Right ventricle myocardium inferior (tissue), 1 donor: Measurements from ENCODE around the gene CTNS. TPM values are rescaled to one million over a fixed set of nuclear protein-coding genes. Genes with fewer than 3 reads are reported as not detected.
A peak's percentile ranks its signal among the peaks of the same experiment; 100 is the strongest.

ENCODE experiments used
- ATAC-seq: fragments of 200-7000 bp; cut with Tn5 transposase; one replicate; pipeline ENCODE4 v1.9.1; 2020; ENCODE audit warnings: mild to moderate bottlenecking, moderate library complexity
- DNase-seq: peaks from one replicate; pipeline ENCODE4 v3.0.0; 2021; ENCODE audit errors: missing footprints
- intact Hi-C: fragments of 100-400 bp; cut with DNase I; formaldehyde crosslinking; loops from one replicate; pipeline ENCODE4 v1.11.0; 2022
- total RNA-seq: library from RNA; stranded (reverse); fragmentation: NEBNext Ultra II Directional; extraction: Animal tissue kit (Norgen Biotek cat#: 25700); gene quantifications from one replicate; pipeline ENCODE4 v1.2.1, GENCODE V29; 2021
- donor health status: DM: no; HTN: yes; CAD: no; lungs with severe emphysema.

The CTNS gene
- total RNA-seq, 1 donor from 2014 or later: 6.6 TPM

- intact Hi-C loops: no loop called here
- ATAC-seq (no peak), DNase-seq (no peak)
These were observed 21.2 kb upstream of the CTNS start for GRCh38 chr17:3615160-3615870.

DNA sequence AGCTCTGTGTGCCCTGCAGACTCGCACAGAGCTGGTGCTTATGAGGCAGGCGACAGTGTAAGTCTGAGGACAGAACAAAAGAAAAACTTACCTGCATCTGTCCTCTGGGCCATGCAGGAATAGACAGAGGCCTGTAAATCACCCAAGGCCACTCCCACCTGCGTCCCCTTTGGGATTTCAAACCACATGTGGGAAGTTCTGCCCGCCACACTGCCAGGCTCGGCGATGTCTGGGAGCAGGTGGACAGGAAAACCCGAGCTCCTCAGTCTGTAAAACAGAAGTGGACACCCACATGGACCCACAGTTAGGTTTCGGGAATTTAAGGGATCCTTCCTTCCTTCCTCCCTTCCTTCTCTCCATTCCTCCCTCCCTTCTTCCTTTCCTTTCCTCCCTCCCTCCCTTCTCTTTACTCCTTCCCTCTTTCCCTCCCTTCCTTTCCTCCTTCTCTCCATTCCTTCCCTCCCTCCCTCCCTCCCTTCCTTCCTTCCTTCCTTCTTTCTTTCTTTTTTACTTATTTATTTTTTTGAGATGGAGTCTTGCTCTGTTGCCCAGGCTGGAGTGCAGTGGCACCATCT, 15.3 kb upstream of the CTNS start:
- ATAC-seq: no peak
- DNase-seq: no peak
- intact Hi-C loops: no loop called here

DNA sequence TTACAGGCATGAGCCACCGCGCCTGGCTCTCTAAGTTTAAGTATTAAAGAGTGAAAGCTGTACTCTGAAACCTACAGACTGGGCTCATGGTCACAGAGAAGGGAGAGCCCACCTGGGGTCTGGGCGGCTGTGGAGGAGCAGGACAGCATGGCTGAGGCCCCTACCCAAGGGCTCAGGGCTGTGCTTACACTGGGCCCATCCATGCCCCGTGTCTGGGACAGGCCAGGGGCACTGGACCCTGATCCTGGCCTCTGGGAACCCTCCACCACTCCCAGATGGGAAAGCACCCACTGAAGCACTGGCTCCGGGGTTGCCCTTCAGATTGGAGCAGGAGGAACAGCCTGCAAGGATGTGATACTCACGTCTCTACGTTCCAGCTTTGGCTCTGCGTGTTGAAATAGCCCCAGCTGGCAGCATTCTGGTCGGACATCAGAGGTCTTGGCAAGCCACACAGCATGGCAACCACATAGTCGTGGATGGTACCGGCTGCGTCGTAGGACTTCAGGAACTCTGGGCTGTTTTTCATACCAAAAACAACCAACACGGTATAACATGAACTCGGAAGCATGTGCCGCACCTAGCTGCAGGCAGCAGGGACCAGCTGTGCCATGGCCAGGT, 13.5 kb upstream of the CTNS start:
- DNase-seq (no peak), ATAC-seq (peak; percentile 31)
- intact Hi-C loops: no loop called here

DNA sequence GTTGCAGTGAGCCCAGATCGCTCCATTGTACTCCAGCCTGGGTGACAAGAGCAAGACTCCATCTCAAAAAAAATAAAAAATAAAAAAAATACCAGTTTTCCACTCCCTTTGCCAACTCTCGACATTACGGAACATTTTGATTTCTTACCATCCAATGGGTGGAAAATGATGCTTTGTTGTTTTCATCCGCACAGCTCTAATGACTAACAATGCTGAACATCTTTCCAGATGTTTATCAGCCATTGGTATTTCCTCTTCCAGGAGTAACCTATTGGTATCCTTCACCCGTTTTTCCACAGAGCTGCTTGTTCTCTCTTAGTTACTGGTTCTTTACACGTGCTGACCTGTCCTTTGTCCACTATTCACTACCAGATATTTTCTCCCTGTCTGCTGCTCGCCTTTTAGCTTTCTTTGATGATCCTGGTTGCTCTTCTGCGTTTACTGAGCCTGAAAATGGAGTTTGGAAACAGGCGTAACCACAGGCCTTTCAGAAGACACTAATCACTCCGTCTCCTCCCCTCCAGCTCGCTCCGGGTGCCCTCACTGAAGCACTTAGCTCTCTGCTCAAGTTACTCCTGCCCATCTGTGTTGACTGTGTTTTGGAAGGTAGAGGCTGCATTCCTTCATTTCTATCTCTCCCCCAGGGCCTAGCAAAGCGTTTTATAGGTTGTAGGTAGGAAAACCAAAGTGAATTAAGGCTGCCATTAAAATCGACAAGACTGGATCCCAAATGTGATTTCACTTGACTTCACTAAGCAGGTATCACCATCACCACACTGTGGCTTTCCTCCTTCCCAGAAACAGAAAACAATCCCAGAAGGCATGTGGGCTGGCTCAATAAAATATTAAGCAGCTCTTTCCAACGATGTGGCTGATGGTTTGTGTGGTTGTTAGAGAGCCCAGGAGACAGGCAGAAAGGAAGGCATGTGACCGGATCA, 9.5 kb upstream of the CTNS start:
- intact Hi-C loops: no loop called here

GRCh38 chr17:3627769-3628167, 8.8 kb upstream of the CTNS start:
- DNase-seq (no peak), ATAC-seq (no peak)

More for the DNA sequence above, 9.5 kb upstream of the CTNS start:
- no peak for DNase-seq
- ATAC-seq: no peak

DNA sequence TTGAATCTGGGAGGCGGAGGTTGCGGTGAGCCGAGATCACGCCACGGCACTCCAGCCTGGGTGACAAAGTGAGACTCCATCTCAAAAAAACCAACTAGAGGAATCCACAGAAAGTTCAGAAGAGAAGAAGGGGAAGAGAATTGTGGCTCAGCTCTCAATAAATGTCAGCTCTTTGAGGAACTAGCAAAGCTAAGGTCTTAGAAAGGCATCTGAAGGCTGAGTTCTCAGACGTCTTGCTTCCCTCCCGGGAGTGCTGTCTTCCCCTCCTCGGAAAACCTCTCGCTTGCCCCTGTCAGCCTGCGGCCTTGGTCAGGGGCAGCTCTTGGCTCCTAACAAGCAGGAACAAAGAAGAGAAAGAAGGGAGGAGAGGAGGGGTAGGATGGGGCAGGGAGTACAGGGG, 5.8 kb upstream of the CTNS start:
- no peak for ATAC-seq
- intact Hi-C loops: no loop called here
- DNase-seq: no peak

More at GRCh38 chr17:3627769-3628167, 8.8 kb upstream of the CTNS start:
- intact Hi-C loops: no loop called here

DNA sequence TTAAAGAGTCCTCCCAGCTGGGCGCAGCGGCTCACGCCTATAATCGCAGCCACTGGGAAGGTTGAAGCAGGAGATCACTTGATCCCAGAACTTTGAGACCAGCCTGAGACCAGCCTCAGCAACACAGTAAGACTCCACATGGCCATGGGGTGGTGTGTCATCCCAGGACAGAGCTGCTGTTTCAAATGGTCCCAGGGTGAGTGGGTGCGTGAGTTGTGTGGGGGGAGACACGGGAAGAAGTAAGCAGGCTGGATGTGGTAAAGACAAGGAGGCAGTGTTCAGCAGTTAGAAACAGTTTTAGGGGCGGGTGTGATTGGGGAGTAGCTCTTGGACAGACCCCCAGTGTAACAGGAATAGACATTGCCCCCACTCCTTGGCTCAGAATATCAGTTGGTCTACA, 4.3 kb upstream of the CTNS start:
- intact Hi-C loops: no loop called here
- ATAC-seq (no peak), DNase-seq (no peak)

DNA sequence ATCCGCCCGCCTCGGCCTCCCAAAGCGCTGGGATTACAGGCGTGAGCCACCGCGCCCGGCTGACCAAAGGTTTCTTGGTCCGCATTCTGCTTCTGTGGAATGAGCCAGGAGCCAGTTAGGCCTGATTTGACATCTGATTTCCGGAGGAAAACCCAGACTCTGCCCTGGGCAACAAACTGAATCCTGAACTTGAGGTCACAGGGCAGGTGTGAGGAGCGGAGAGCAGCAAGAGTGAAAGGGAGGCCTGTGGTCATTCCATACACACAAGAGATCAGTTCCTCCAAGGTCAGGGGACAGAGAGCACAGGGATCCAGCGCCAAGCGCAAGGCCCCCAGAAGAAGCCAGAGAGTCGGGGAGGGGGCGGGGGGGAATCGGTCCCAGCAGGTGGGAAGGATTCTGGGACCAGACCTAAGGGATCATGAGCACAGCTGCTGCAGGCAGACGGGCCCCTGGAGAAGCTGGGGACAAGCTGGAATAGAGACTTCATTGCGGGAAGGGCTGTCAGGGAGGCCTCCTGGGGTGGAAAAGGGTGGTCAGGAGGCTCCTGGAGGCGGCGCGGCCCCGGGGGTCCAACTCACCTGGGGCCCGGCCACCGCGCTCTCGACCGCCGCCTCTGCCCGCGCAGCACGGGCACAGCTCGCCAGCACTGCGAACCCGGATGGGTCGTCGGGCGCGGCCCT, 946 bp upstream of the CTNS start:
- intact Hi-C loops: loop anchor here (1.0 kb wide), 1 partner anchor 31 kb away; no protein-coding TSS in a partner anchor

GRCh38 chr17:3636908-3637373, 381 bp downstream of the CTNS start:
- DNase-seq (no peak), ATAC-seq (no peak)
- intact Hi-C loops: loop anchor here (1.0 kb wide), 1 partner anchor 29 kb away; no protein-coding TSS in a partner anchor

More for the DNA sequence above, 946 bp upstream of the CTNS start:
- no peak for DNase-seq
- ATAC-seq: peak; percentile 2

GRCh38 chr17:3639981-3640596, 3.5 kb downstream of the CTNS start:
- ATAC-seq: no peak
- intact Hi-C loops: no loop called here
- DNase-seq: no peak

- no peak for ATAC-seq
- no peak for DNase-seq
- intact Hi-C loops: no loop called here
These were observed 4.5 kb downstream of the CTNS start for GRCh38 chr17:3641014-3641413.

DNA sequence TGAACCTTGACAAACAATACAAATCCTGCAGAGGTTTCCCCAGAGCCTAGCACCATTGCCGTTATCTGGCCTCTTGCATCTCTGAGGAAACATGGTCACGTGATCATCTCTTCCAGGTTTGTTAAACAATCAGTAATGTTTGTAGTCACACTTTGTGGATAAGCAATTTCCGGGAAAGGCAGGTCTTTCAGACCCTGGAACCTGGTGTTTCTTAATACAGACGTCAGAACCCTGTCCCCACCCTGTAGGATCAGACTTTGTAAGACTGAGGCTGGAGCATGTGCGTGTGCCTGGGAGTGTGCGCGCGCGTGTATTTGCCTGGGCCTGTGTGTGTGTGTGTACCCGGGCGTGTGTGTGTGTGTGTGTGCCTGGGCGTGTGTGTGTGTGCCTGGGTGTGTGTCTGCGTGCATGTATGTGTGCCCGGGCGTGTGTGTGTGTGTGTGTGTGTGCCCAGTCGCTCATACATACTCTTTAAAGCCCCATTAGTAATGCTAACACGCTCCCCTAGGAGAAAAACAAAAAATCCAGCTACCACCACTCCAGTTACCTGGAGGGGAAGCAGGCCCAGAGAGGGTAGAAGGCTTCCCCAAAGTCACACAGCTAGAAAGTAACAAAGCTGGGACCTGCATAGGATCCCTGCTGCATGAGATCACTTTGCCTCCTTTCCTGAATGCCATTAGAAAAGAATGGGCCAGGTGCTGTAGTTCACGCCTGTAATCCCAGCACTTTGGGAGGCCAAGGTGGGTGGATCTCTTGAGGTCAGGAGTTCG, 5.3 kb downstream of the CTNS start:
- no peak for DNase-seq
- intact Hi-C loops: no loop called here
- no peak for ATAC-seq

DNA sequence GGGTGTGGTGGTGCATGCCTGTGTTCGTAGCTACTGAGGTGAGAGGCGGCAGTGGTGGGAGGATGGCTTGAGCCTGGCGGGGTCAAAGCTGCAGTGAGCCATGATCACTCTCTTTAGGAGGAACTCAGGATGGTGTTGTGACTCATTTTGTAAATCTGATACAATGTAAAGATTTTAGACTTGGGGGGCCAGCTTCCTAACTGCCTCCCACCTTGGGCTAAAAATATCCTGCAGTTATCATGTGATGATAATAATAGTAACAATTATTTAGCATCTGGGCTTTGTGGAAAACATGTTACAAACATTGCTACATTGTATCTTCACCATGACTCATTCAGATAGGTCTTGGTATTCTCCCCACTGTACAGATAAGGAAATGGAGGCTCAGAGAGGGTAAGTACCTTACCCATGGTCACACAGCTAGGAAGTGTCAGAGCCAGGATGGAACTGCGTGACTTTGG, 7.4 kb downstream of the CTNS start:
- no peak for ATAC-seq
- no peak for DNase-seq
- intact Hi-C loops: no loop called here

- ATAC-seq (no peak), DNase-seq (no peak)
- intact Hi-C loops: loop anchor here (5.0 kb wide), 1 partner anchor 598 kb away; no protein-coding TSS in a partner anchor
These were observed 8.8 kb downstream of the CTNS start for GRCh38 chr17:3645310-3645709.

- DNase-seq: peak; percentile 30
- intact Hi-C loops: loop anchor here (5.0 kb wide), 1 partner anchor 600 kb away; no protein-coding TSS in a partner anchor
- ATAC-seq: no peak
These were observed 10.7 kb downstream of the CTNS start for GRCh38 chr17:3647251-3647650.

DNA sequence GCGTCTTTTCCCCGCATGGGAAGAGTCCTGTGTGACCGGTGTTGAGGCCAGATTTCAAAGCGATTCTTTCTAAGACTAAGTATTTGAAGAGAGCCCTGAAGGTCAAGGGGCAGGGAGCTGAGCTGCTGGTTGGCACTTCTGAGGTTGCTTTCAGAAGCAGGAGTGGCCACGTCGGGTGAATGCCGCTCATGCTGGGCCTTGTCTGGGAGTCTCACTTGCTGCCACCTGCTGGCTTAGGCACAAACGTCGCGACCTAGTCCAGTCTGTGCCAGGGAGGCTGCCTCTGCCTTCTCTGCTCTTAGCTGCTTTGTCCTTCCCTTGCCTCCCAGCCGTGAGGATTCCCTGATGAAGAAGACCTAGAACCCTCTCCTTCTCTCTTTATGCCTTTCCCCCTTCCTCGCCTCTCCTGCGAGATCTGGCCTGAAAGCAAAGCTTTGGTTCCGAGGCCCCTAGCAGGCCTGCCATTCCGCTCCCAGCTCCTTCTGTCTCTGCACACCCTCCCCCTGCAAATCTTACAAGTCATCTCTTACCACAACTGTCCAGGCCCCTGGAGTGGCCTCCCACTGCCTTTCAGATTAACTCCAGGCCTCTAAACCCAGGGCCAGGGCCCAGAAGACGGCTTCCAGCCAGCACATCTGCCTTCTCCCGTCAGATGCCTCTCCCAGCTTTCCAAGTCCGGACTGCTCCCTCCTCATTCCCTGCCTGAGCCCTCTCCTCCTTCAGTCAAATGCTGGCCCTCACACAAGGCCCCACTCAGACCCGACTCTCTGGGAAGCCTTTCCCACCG, 11.4 kb downstream of the CTNS start:
- ATAC-seq (peak; percentile 67), DNase-seq (peak; percentile 77)
- intact Hi-C loops: loop anchor here (5.0 kb wide), 1 partner anchor 601 kb away; no protein-coding TSS in a partner anchor
